GM12891 (cell line): ENCODE measurements around the gene TSPAN18.

ENCODE experiments used
- DNase-seq: peaks from one replicate; pipeline ENCODE4 v3.0.0; 2011; ENCODE audit warnings: low spot score; ENCODE audit not compliant: insufficient read length
- FAIRE-seq: peaks from 2 replicates; lab custom pipeline; 2011; peaks lifted over from hg19 to GRCh38; lab: Jason Lieb, UNC
- PAX5 ChIP-seq: IDR thresholded peaks from 2 replicates; pipeline ENCODE4 v1.6.1; 2011; ENCODE audit warnings: low read length, moderate library complexity, mild to moderate bottlenecking; ENCODE audit not compliant: insufficient read depth, severe bottlenecking
- POLR2A ChIP-seq: IDR thresholded peaks from 2 replicates; pipeline ENCODE4 v1.6.1; 2011; ENCODE audit warnings: low read depth, low read length, control low read depth
- POLR2AphosphoS5 ChIP-seq: IDR thresholded peaks from 2 replicates; pipeline ENCODE4 v1.6.1; 2011; ENCODE audit warnings: low read depth, low read length, control low read depth
- POU2F2 ChIP-seq: IDR thresholded peaks from 2 replicates; pipeline ENCODE4 v1.6.1; 2011; ENCODE audit warnings: low read depth, mild to moderate bottlenecking, control low read depth, low read length, moderate library complexity
- SPI1 ChIP-seq: IDR thresholded peaks from 2 replicates; pipeline ENCODE4 v1.6.1; 2011; ENCODE audit warnings: low read depth, low read length, control low read depth
- TAF1 ChIP-seq: IDR thresholded peaks from 2 replicates; pipeline ENCODE4 v1.6.1; 2011; ENCODE audit warnings: low read depth, low read length, control low read depth

The TSPAN18 gene

DNA sequence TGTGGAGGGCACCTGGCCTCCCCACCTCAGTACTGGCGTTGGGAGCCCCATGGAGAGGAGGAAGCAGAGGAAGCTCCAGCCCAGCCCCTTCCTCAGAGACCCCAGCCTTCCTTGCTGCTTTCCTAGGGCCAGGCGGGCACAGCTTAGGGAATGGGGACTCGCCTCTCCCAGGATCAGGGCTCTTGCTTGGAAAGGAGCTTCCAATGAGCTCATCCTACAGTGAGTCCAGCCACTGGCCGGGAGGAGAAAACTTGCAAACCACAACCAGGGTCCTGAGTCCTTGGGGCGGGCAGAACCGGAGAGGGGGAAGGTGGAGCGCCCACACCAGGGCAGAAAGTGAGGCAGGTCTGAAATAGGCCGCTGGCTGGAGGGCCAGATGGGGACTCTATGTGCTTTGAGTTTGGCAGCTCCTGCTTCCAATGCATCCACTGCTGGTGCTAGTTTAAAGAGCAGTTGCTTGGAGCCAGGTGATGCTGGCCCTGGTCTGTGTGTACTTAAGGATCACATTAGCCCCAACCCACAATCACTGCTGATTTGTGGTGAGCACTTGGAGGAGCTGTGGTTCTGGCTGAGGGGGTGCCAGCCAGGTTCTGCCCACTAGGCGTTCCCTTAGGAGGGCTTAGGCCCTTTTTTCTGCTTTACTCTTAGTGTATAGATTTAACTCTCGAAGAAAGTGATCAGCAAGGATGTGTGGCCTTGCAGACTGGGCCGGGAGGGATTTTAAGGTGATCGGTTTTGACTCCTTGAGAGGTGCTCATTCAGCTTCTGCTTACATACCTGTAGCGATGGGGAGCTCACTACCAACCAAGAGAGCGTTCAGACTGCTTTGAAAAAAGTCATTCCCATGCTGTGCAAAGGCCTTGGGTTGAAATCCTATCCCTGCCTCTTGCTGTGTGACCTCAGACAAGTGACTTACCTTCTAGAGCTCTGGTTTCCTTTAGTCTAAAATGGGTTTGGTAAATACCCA is 142.0 kb downstream of the TSPAN18 start:
- no peak for FAIRE-seq
- DNase-seq, result no peak
- TF ChIP-seq PAX5, result no peak
- TF ChIP-seq POLR2AphosphoS5, result no peak
- no peak for TF ChIP-seq TAF1
- TF ChIP-seq SPI1, result no peak
- no peak for TF ChIP-seq POLR2A
- TF ChIP-seq POU2F2, result no peak

- no peak for DNase-seq
- FAIRE-seq, result no peak
- no peak for TF ChIP-seq POLR2AphosphoS5
- no peak for TF ChIP-seq POLR2A
- TF ChIP-seq PAX5, result no peak
- TF ChIP-seq TAF1, result no peak
- no peak for TF ChIP-seq SPI1
- TF ChIP-seq POU2F2, result no peak
Observed at GRCh38 chr11:44870181-44870580, 143.4 kb downstream of the TSPAN18 start.

DNA sequence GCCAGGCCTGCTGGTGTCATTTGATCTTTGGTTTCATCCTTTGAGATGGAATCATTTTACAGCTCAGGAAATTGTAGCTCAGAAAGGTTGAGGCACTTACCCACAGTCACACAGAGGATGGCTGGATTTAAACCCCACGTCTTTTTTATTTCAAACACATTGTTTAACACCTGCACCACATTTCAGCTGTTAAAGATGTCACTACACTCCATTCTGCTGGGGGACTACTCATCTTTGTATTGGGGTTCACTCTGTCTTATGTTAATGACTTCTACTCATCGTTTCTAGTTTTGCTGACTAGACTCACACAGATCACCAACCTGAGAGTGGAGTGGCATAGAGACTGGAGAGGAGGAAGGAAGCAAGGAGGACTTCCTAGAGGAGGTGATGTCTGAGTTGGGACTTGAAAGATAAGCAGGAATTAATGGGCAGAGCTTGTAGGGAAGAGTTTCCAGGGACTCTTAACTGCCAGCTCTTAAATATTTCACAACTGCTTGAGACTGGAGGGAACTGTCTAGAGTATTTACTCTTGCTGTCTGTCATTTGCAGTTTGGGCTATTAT is 143.9 kb downstream of the TSPAN18 start:
- DNase-seq, result no peak
- TF ChIP-seq PAX5 (no peak), SPI1 (no peak), TAF1 (no peak), POU2F2 (no peak), POLR2AphosphoS5 (no peak), POLR2A (no peak)
- peak; percentile 43 for FAIRE-seq

GRCh38 chr11:44871682-44872081 is 144.9 kb downstream of the TSPAN18 start:
- peak; percentile 53 for DNase-seq
- TF ChIP-seq SPI1, result peak; percentile 92
- peak; percentile 58 for FAIRE-seq

DNA sequence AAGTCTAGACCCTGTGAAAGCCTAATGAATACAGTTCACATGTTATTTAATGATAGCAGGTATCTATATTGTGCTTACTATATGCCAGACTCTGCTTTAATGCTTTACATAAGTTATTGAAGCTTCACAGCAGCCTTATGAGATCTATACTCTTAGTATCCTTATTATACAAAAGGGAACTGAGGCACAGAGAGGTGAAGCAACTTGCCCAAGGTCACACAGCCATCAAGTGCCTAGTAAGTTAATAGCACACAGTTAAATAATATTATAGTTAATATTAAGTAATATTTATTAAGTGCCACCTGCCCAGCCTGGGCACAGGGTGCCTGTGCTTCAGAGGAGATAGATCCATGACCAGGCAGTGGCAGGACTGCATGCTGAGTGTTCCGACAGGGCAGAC is 145.8 kb downstream of the TSPAN18 start:
- TF ChIP-seq SPI1, result no peak
- TF ChIP-seq TAF1, result no peak
- no peak for TF ChIP-seq POLR2AphosphoS5
- no peak for TF ChIP-seq POU2F2
- no peak for TF ChIP-seq PAX5
- no peak for TF ChIP-seq POLR2A
- DNase-seq (no peak), FAIRE-seq (no peak)

DNA sequence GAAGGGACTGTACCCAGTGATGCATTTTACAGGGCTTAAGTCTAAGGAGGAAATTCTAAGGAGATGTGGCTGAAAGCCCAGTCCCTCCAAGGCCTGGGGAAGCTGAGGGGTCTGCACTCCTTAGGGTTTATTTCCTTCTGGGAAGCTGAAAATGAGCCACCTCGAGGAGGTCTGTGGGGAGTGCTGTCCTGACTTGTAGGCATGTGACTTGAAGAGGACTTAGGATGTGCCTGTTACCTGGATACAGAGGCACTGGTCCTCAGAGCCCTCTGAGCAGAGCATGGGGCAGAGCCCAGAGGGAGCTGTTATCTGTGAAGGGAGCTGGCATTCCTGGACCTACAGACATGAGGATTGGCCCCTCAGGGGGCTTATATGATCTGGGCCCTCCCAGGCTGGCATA is 146.8 kb downstream of the TSPAN18 start:
- no peak for TF ChIP-seq SPI1
- no peak for TF ChIP-seq TAF1
- no peak for TF ChIP-seq PAX5
- no peak for TF ChIP-seq POLR2AphosphoS5
- TF ChIP-seq POU2F2, result no peak
- no peak for TF ChIP-seq POLR2A
- no peak for FAIRE-seq
- no peak for DNase-seq

- DNase-seq (no peak), FAIRE-seq (no peak)
- TF ChIP-seq POU2F2, result no peak
- TF ChIP-seq SPI1, result no peak
- no peak for TF ChIP-seq POLR2A
- TF ChIP-seq POLR2AphosphoS5, result no peak
- TF ChIP-seq TAF1, result no peak
Observed at GRCh38 chr11:44874284-44874683, 147.5 kb downstream of the TSPAN18 start.

DNA sequence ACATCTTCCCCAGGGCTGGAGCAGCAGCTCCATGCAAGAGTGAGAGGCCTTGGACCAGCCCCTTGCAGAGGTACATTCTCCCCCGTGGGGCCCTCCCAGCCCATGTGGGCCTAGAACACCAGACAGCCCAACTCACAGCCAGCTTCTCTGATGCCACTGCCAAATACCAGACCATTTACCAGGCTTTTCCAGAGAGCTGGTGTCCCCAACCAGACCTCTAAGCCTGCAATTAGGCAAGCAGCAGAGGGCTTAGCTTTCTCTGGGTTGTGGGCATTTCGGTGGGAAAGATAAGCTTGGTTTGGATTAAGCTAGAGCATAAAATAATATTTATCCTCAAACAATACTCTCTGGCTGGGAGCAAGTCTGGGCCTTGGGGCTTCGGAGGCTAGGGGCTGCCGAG is 148.3 kb downstream of the TSPAN18 start:
- TF ChIP-seq POU2F2 (no peak), TAF1 (no peak), POLR2A (no peak), POLR2AphosphoS5 (no peak), PAX5 (no peak), SPI1 (no peak)
- DNase-seq, result no peak
- FAIRE-seq, result no peak

GRCh38 chr11:44876194-44876723 is 149.5 kb downstream of the TSPAN18 start:
- no peak for DNase-seq
- no peak for TF ChIP-seq TAF1
- no peak for TF ChIP-seq POLR2AphosphoS5
- TF ChIP-seq PAX5, result no peak
- no peak for TF ChIP-seq SPI1
- no peak for TF ChIP-seq POU2F2
- no peak for TF ChIP-seq POLR2A
- no peak for FAIRE-seq

DNA sequence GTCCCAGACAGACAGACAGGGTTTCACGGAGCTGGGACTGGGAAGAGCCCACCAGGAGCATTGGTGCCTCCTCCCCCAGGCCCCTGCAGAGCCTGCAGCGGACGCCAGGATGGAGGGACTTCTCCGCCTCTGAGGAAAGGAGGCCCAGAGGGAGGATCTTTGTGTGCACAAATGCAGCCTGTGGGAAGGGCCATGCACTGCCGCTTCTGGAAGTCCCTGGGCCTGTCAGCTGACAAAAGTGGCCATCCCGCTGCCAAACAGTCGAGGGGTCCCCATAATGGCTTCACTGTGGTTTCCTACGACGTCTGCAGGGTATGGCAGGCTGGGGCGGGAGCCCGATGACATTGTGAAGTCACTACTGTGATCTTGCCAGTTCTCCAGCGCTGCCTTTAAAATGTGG is 150.1 kb downstream of the TSPAN18 start:
- no peak for TF ChIP-seq SPI1
- DNase-seq (no peak), FAIRE-seq (no peak)
